ENCODE measurements around the gene SLC37A1.
"Not testable (repeated sequence)": the region's sequence is repeated elsewhere in the genome, so short reads cannot be mapped to it uniquely, and the experiment has no call there.

The SLC37A1 gene

GRCh38 chr21:42592156-42592820, 78.6 kb downstream of the SLC37A1 start:
- no peak for DNase-seq (ENCODE audit: low read depth in 3 of 3)

- peak; percentile 40 to 67 (median 43) for DNase-seq (ENCODE audit: low read depth in 3 of 3)
These were observed 79.6 kb downstream of the SLC37A1 start for GRCh38 chr21:42593007-42593814.

- DNase-seq (ENCODE audit: low read depth in 3 of 3) = no peak
These were observed 81.1 kb downstream of the SLC37A1 start for GRCh38 chr21:42594616-42595282.

- DNase-seq (ENCODE audit: low read depth in 3 of 3) = no peak
These were observed 81.9 kb downstream of the SLC37A1 start for GRCh38 chr21:42595283-42596187.

- DNase-seq (ENCODE audit: low read depth in 3 of 3) = no peak
These were observed 83.0 kb downstream of the SLC37A1 start for GRCh38 chr21:42596657-42597056.

- DNase-seq (ENCODE audit: low read depth in 3 of 3) = no peak
These were observed 84.0 kb downstream of the SLC37A1 start for GRCh38 chr21:42597487-42598158.

GRCh38 chr21:42598159-42598735, 84.6 kb downstream of the SLC37A1 start:
- DNase-seq (ENCODE audit: low read depth in 3 of 3) = no peak

GRCh38 chr21:42599486-42599885, 85.8 kb downstream of the SLC37A1 start:
- no peak for DNase-seq (ENCODE audit: low read depth in 3 of 3)

GRCh38 chr21:42599962-42600361, 86.3 kb downstream of the SLC37A1 start:
- no peak for DNase-seq (ENCODE audit: low read depth in 3 of 3)

- no peak for DNase-seq (ENCODE audit: low read depth in 3 of 3)
These were observed 88.0 kb downstream of the SLC37A1 start for GRCh38 chr21:42601656-42602055.

GRCh38 chr21:42607102-42607501, 93.5 kb downstream of the SLC37A1 start:
- no peak for DNase-seq (ENCODE audit: low read depth in 3 of 3)

- DNase-seq (ENCODE audit: low read depth in 3 of 3) = no peak
These were observed 94.0 kb downstream of the SLC37A1 start for GRCh38 chr21:42607525-42608102.

- no peak for DNase-seq (ENCODE audit: low read depth in 3 of 3)
These were observed 94.8 kb downstream of the SLC37A1 start for GRCh38 chr21:42608446-42608845.

GRCh38 chr21:42609811-42610210, 96.2 kb downstream of the SLC37A1 start:
- DNase-seq (ENCODE audit: low read depth in 3 of 3) = peak in 1 of 3 experiments; percentile 40

- no peak for DNase-seq (ENCODE audit: low read depth in 3 of 3)
These were observed 98.2 kb downstream of the SLC37A1 start for GRCh38 chr21:42611852-42612251.

- no peak for DNase-seq (ENCODE audit: low read depth in 3 of 3)
These were observed 98.7 kb downstream of the SLC37A1 start for GRCh38 chr21:42612390-42612789.

GRCh38 chr21:42613756-42614155, 100.1 kb downstream of the SLC37A1 start:
- DNase-seq (ENCODE audit: low read depth in 3 of 3) = no peak

GRCh38 chr21:42614396-42614795, 100.7 kb downstream of the SLC37A1 start:
- DNase-seq (ENCODE audit: low read depth in 3 of 3) = peak in 1 of 3 experiments; percentile 43

GRCh38 chr21:42614811-42615351, 101.2 kb downstream of the SLC37A1 start:
- peak in 2 of 3 experiments; percentile 19 to 50 for DNase-seq (ENCODE audit: low read depth in 3 of 3)

GRCh38 chr21:42615377-42615776, 101.7 kb downstream of the SLC37A1 start:
- DNase-seq (ENCODE audit: low read depth in 3 of 3) = not testable (repeated sequence)
